Lung (tissue), 12 donors: ENCODE results near the gene ERBB4. TPM values are rescaled to one million over a fixed set of nuclear protein-coding genes. Genes with fewer than 3 reads are reported as not detected.

Experiments used
- ATAC-seq: fragments of 200-7000 bp; cut with Tn5 transposase; one replicate; pipeline ENCODE4 v1.9.1; 2020; ENCODE audit warnings: moderate number of reproducible peaks; ENCODE audit not compliant: insufficient read depth, low FRiP score
- DNase-seq, 3 donors: peaks; one replicate each; pipeline ENCODE4 v3.0.0-alpha.2; 2013 to 2017
- H3K27ac ChIP-seq, 2 donors: one replicate each; pipeline ENCODE4 v1.5.1; 2013; ENCODE audit warnings: mild to moderate bottlenecking in 2 of 2, moderate library complexity in 2 of 2, control low read depth in 1 of 2, inconsistent platforms in 1 of 2, low read depth in 1 of 2, low read length in 1 of 2
- H3K27me3 ChIP-seq, 3 donors: one replicate each; pipeline ENCODE4 v1.5.1; 2013; ENCODE audit warnings: low read length in 2 of 3; ENCODE audit not compliant: control insufficient read depth in 3 of 3, insufficient read depth in 3 of 3
- H3K36me3 ChIP-seq, 4 donors: one replicate each; pipeline ENCODE4 v1.5.1; 2013; ENCODE audit warnings: low read length in 4 of 4, mild to moderate bottlenecking in 1 of 4, moderate library complexity in 1 of 4; ENCODE audit not compliant: control insufficient read depth in 4 of 4, insufficient read depth in 4 of 4
- H3K4me1 ChIP-seq, 5 donors: one replicate each; pipeline ENCODE4 v1.5.1; 2013; ENCODE audit warnings: low read length in 5 of 5, mild to moderate bottlenecking in 2 of 5, moderate library complexity in 1 of 5; ENCODE audit not compliant: control insufficient read depth in 5 of 5, insufficient read depth in 5 of 5
- H3K4me3 ChIP-seq: one replicate; pipeline ENCODE4 v1.5.1; 2013; ENCODE audit warnings: mild to moderate bottlenecking, control low read depth, moderate library complexity
- H3K9ac ChIP-seq, 2 donors: one replicate each; pipeline ENCODE4 v1.5.1; 2013; ENCODE audit warnings: low read length in 2 of 2, control low read depth in 1 of 2; ENCODE audit not compliant: insufficient read depth in 1 of 2
- H3K9me3 ChIP-seq, 4 donors: one replicate each; pipeline ENCODE4 v1.5.1; 2013; ENCODE audit warnings: low read length in 3 of 4, mild to moderate bottlenecking in 1 of 4, moderate library complexity in 1 of 4; ENCODE audit not compliant: control insufficient read depth in 4 of 4, insufficient read depth in 3 of 4
- WGBS, 2 donors: extraction: QIAGEN DNeasy Blood & Tissue Kit; methylation state at CpG; one replicate each; pipeline ENCODE4 v1.1.7; 2013; 5-methylcytosine and 5-hydroxymethylcytosine counted together
- polyA plus RNA-seq, 2 donors: library from polyadenylated mRNA; stranded (reverse); fragments of 200-250 nt; gene quantifications; one replicate each; pipeline ENCODE4 v1.2.1, GENCODE V29; 2013
- total RNA-seq, 2 donors: library from RNA; depleted of rRNA in 1 of 2; stranded (reverse); fragments of >200 nt in 1 of 2; gene quantifications; one replicate each; pipeline ENCODE4 v1.2.1, GENCODE V29; 2014 to 2021
- TF ChIP-seq, protein P1 (sequence below): IDR thresholded peaks from 2 replicates; pipeline ENCODE4 v1.5.1; 2012; ENCODE audit warnings: mild to moderate bottlenecking; ENCODE audit errors: control extremely low read depth, extremely low read depth
- donor health status: control.
- donor health status: control.
- donor health status: Bipolar disorder and iron deficiency.
- donor health status: healthy.
- donor health status: DM: yes; HTN: yes; CAD: no.

Gene ERBB4
- total and polyA plus RNA-seq, 4 donors, result 0.41 to 16.8 (median 5.3) TPM

DNA sequence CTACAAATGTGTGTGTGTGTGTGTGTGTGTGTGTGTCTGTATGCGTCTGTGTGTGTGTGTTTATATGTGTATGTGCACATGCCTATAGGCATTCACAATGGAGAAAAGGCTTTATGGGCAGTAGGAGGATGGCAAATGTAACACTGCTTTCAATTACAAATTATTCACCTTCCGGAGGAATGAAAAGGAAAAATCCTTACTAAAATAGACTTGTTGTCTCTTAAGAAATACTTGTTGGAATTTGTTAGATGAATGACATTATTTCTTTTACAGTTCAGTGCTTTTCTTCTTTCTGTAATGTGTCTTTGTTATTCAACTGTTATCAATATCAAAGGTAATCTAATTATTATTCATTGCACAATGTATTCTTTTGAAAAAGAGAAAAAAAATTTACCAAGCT is 874.3 kb downstream of the ERBB4 start:
- TF ChIP-seq, protein P1, sequence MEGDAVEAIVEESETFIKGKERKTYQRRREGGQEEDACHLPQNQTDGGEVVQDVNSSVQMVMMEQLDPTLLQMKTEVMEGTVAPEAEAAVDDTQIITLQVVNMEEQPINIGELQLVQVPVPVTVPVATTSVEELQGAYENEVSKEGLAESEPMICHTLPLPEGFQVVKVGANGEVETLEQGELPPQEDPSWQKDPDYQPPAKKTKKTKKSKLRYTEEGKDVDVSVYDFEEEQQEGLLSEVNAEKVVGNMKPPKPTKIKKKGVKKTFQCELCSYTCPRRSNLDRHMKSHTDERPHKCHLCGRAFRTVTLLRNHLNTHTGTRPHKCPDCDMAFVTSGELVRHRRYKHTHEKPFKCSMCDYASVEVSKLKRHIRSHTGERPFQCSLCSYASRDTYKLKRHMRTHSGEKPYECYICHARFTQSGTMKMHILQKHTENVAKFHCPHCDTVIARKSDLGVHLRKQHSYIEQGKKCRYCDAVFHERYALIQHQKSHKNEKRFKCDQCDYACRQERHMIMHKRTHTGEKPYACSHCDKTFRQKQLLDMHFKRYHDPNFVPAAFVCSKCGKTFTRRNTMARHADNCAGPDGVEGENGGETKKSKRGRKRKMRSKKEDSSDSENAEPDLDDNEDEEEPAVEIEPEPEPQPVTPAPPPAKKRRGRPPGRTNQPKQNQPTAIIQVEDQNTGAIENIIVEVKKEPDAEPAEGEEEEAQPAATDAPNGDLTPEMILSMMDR, result no peak
- Histone ChIP-seq H3K4me1 (no peaks in the 10 kb centered on the region), H3K9ac (no peak overlapping the region), H3K9me3 (no peaks in the 10 kb centered on the region), H3K27me3 (no peaks in the 10 kb centered on the region), H3K27ac (no peak overlapping the region), H3K4me3 (no peak overlapping the region), H3K36me3 (no peaks in the 10 kb centered on the region)
- no peak for ATAC-seq
- DNase-seq, result no peak
- WGBS, 2 donors, result 69 to 71% methylated on average over 2 of the region's 2 CpGs

DNA sequence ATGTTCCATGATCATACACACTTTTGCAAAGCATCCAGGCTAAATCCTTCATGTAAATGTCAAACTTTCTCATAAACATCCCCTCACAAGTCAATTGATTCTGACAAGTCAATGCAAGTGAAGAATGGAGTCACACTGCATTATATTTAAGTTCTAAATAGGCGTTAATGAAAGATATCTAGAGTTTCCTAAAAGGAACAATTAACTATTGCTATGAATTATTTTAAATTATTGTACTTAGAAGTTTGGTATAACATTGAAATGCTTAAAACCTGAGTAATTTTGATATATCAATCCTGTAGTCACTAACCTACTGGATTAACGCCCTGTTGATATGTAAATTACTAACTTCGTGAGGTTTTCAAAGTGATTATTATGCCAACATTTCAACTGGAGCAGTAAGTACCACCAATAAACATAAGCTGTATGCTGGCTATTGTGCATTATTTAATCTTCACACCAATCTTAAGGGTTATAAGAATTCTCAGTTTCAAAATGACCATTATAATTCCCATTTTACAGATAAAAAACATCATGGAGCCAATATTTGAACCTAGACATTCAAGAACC is 884.3 kb downstream of the ERBB4 start:
- DNase-seq (no peak), ATAC-seq (no peak)
- whole genome bisulfite sequencing, 2 donors, result 86 to 87% methylated on average over 3 of the region's 3 CpGs
- TF ChIP-seq, protein P1, result no peak
- peaks cover 0 to 2% (median 0%) of the 10 kb centered on the region in 4 donors for H3K36me3 ChIP-seq
- H3K4me1 ChIP-seq, result no peaks in the 10 kb centered on the region
- H3K4me3 ChIP-seq, result no peak overlapping the region
- H3K27ac ChIP-seq, result no peak overlapping the region
- no peaks in the 10 kb centered on the region for H3K9me3 ChIP-seq
- H3K9ac ChIP-seq, result no peak overlapping the region
- H3K27me3 ChIP-seq, result no peaks in the 10 kb centered on the region

DNA sequence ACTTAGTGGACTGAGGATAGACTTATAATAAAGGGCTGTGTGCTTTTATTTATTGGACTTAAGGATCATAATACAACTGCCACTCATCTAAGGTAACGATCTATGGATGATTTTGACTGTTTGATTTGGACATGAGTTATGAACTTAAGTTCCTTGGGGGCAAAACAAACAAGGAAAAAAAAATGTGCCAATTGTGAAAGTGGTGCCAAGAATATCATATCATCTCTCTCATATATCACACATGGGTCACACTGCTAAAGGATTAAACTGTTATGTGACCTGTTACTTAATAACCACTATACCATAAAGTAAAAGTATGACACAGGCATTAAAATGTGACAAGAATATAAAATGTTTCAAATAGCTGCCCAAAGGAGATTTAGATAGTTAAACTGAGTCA is 886.3 kb downstream of the ERBB4 start:
- no peak overlapping the region for H3K9ac ChIP-seq

More for the DNA sequence above, 886.3 kb downstream of the ERBB4 start:
- Histone ChIP-seq H3K9me3 (no peaks in the 10 kb centered on the region), H3K36me3 (no peaks in the 10 kb centered on the region), H3K27ac (no peak overlapping the region), H3K4me1 (no peaks in the 10 kb centered on the region), H3K27me3 (no peaks in the 10 kb centered on the region), H3K4me3 (no peak overlapping the region)
- DNase-seq (no peak), ATAC-seq (no peak)
- TF ChIP-seq, protein P1, result no peak
- 49 to 83% methylated on average over 1 of the region's 1 CpG for WGBS, 2 donors
